A549 treated with Hydrocortisone at 1 μM for 4 hours (cell line): ENCODE results near the gene FBLN2. TPM values are rescaled to one million over a fixed set of nuclear protein-coding genes. Genes with fewer than 3 reads are reported as not detected.

Source experiments
- total RNA-seq: library from RNA; stranded (reverse); fragments of 200-300 nt; extraction: Qiagen RNA extraction; gene quantifications from 5 replicates; pipeline ENCODE4 v1.2.3, GENCODE V29; 2022

FBLN2 gene
- 1.8 to 3.3 TPM (median 2.5 TPM) in 5 replicates for total RNA-seq

GRCh38 chr3:13548696-13549622, at the start of gene FBLN2:
FBLN2 (plus strand) TSS chr3:13549125; CDS start chr3:13570356, 21,231 bp downstream.

Other genes starting within 250 kb of the FBLN2 start
- gene NUP210, start 128.8 kb upstream of the FBLN2 start, total RNA-seq: 34.0 to 42.3 TPM (median 39.4 TPM) in 5 replicates
- 7.3 to 9.7 TPM (median 8.0 TPM) in 5 replicates for gene HDAC11, start 68.8 kb upstream of the FBLN2 start, total RNA-seq